Heart left ventricle (tissue), 16 donors: ENCODE data around the gene PEMT. TPM values are rescaled to one million over a fixed set of nuclear protein-coding genes. Genes with fewer than 3 reads are reported as not detected.
"Not testable (repeated sequence)": the region's sequence is repeated elsewhere in the genome, so short reads cannot be mapped to it uniquely, and the experiment has no call there.

Experiments
- ATAC-seq, 4 donors: fragments of 200-7000 bp; cut with Tn5 transposase; one replicate each; pipeline ENCODE4 v1.9.1; 2020 to 2022; ENCODE audit warnings: moderate library complexity in 4 of 4, mild to moderate bottlenecking in 3 of 4, moderate number of reproducible peaks in 1 of 4
- DNase-seq, 5 donors: peaks; one replicate each; pipeline ENCODE4 v3.0.0-alpha.2; 2020
- H3K27ac ChIP-seq, 12 donors: fragments of 200-600 bp; sonication (generic) in 4 of 12; one replicate each; pipeline versions ENCODE4 v1.5.0 to v1.8.0; 2016 to 2022; ENCODE audit warnings: mild to moderate bottlenecking in 2 of 12
- H3K27me3 ChIP-seq, 9 donors: fragments of 200-600 bp; sonication (generic) in 2 of 9; one replicate each; pipeline versions ENCODE4 v1.5.1 to v1.8.0; 2016 to 2022; ENCODE audit warnings: mild to moderate bottlenecking in 3 of 9
- H3K36me3 ChIP-seq, 9 donors: fragments of 200-600 bp; sonication (generic) in 2 of 9; one replicate each; pipeline versions ENCODE4 v1.5.0 to v1.8.0; 2018 to 2022; ENCODE audit warnings: mild to moderate bottlenecking in 2 of 9
- H3K4me1 ChIP-seq, 12 donors: fragments of 200-600 bp; sonication (generic) in 4 of 12; one replicate each; pipeline versions ENCODE4 v1.5.0 to v1.8.0; 2016 to 2022; ENCODE audit warnings: mild to moderate bottlenecking in 3 of 12
- H3K4me3 ChIP-seq, 12 donors: fragments of 200-600 bp; sonication (generic) in 4 of 12; one replicate each; pipeline versions ENCODE4 v1.5.0 to v1.8.0; 2017 to 2022; ENCODE audit warnings: mild to moderate bottlenecking in 9 of 12, moderate library complexity in 4 of 12
- H3K9me3 ChIP-seq, 12 donors: fragments of 200-600 bp; sonication (generic) in 4 of 12; one replicate each; pipeline versions ENCODE4 v1.5.0 to v1.8.0; 2016 to 2022; ENCODE audit warnings: mild to moderate bottlenecking in 1 of 12
- POLR2A ChIP-seq, 2 donors: fragments of 450-650 bp; IDR thresholded peaks; one replicate each; pipeline ENCODE4 v1.6.1; 2017; ENCODE audit warnings: antibody characterized with exemption in 2 of 2, mild to moderate bottlenecking in 2 of 2, moderate library complexity in 2 of 2
- WGBS, 4 donors: extraction: QIAGEN DNeasy Blood & Tissue Kit in 2 of 4; methylation state at CpG; one replicate each; pipeline versions ENCODE4 v1.1.5 to v1.1.7; 2013 to 2018; 5-methylcytosine and 5-hydroxymethylcytosine counted together
- intact Hi-C, 10 donors: fragments of 100-400 bp; cut with DNase I; formaldehyde crosslinking; loops; one replicate each; pipeline versions ENCODE4 v1.11.1 to v1.14.2; 2022
- polyA plus RNA-seq, 2 donors: library from polyadenylated mRNA; stranded (reverse); fragments of 200-250 nt; gene quantifications; one replicate each; pipeline ENCODE4 v1.2.3, GENCODE V29; 2013
- total RNA-seq, 9 donors: library from RNA; depleted of rRNA in 2 of 9; stranded (reverse); fragments of >200 nt in 2 of 9; fragmentation: NEBNext Ultra II Directional in 3 of 9; extraction: Animal tissue kit (Norgen Biotek cat#: 25700) in 3 of 9; gene quantifications; one replicate each; pipeline versions ENCODE4 v1.1.0 to v1.2.4, GENCODE V29; 2016 to 2023
- TF ChIP-seq, protein P1 (sequence below), 12 donors: fragments of 200-600 bp; sonication (generic) in 4 of 12; IDR thresholded peaks; one replicate each; pipeline versions ENCODE4 v1.5.0 to v1.8.0; 2018 to 2022; ENCODE audit warnings: antibody characterized with exemption in 12 of 12, mild to moderate bottlenecking in 5 of 12
- donor health status: ischemic (EF 13 %, LVEDD 7.1; RV severe dilation, severe dysfunction).
- donor health status: healthy with polysubstance abuse.
- donor health status: DM: no; HTN: yes; CAD: no.
- donor health status: DM: no; HTN: no; CAD: no.
- donor health status: ischemic (EF 25% LVEDD 6.9; RV normal size, moderate dysfunction).
- donor health status: ischemic (EF 25% LVEDD 5.7; RV mildly dilated, moderate dysfunction).
- donor health status: healthy.
- donor health status: DM: yes; HTN: yes; CAD: no.
- donor health status: ischemic (EF 35%, LVEDD 5.7; RV mildly dilated, moderate dysfunction).
- donor health status: nonischemic (EF 11% LVEDD 7.7; RV severe dilation, severe dysfunction).
- donor health status: DM: yes; HTN: yes; CAD: no.
- donor health status: PGD.
- donor health status: ischemic (EF 29% LVEDD 5.4; RV normal size, mild dysfunction).
- donor health status: nonischemic (EF 23%, LVEDD 6.1; RV moderate dilation, normal function).

Gene PEMT
- total and polyA plus RNA-seq, 11 donors = 15.7 to 42.2 (median 25.4) TPM

DNA sequence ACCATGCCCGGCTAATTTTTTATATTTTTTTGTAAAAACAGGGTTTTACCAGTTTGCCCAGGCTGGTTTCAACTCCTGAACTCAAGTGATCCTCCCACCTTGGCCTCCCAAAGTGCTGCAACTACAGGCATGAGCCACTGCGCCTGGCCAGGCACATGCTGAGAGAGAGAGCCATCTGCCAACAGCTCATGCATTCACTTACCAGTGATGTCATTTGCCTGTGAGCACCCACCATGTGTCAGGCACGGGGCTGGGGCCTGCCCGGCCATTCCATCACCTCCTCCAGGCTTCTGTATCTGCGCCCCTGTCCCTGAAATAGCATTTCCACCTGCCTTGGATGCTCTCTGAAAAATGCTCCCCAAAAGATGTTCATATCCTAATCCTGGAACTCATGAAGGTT is 43.6 kb upstream of the PEMT start:
- WGBS, 4 donors = 85 to 91% (median 90%) methylated on average over 5 of the region's 5 CpGs
- H3K36me3 ChIP-seq = no peaks in the 10 kb centered on the region
- H3K27me3 ChIP-seq = no peaks in the 10 kb centered on the region
- no peak overlapping the region for H3K4me3 ChIP-seq
- H3K27ac ChIP-seq = no peak overlapping the region
- H3K4me1 ChIP-seq = peaks cover 0 to 10% (median 0%) of the 10 kb centered on the region in 12 donors
- TF ChIP-seq, protein P1, sequence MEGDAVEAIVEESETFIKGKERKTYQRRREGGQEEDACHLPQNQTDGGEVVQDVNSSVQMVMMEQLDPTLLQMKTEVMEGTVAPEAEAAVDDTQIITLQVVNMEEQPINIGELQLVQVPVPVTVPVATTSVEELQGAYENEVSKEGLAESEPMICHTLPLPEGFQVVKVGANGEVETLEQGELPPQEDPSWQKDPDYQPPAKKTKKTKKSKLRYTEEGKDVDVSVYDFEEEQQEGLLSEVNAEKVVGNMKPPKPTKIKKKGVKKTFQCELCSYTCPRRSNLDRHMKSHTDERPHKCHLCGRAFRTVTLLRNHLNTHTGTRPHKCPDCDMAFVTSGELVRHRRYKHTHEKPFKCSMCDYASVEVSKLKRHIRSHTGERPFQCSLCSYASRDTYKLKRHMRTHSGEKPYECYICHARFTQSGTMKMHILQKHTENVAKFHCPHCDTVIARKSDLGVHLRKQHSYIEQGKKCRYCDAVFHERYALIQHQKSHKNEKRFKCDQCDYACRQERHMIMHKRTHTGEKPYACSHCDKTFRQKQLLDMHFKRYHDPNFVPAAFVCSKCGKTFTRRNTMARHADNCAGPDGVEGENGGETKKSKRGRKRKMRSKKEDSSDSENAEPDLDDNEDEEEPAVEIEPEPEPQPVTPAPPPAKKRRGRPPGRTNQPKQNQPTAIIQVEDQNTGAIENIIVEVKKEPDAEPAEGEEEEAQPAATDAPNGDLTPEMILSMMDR (IDR thresholded peaks at IDR 0.05) = no peak
- TF ChIP-seq POLR2A (IDR thresholded peaks at IDR 0.05) = no peak
- ATAC-seq (no peak), DNase-seq (no peak)
- H3K9me3 ChIP-seq = peaks cover 0 to 3% (median 0%) of the 10 kb centered on the region in 12 donors
- intact Hi-C loops = no loop called here

DNA sequence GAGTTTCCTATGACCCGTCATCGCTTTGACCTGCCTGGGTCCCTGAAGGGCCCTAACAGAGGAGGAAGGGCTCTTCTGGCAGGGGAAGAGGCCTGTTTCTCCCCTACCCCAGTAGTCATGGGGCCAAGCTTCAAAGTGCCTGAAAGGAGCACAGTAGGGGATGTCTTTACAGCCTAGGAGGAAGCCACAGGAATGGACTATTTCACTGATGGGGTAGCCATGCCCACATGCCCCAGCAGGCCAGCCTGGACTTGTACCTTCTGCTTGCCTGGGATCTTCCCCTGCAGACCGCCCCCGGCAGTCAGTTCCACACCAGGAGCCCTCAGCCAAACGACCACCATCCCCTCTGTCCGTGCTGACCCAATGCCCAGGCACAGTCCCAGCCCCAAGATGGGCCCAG is 41.8 kb upstream of the PEMT start:
- 88 to 94% (median 92%) methylated on average over 6 of the region's 6 CpGs for WGBS, 4 donors
- Histone ChIP-seq H3K36me3 (no peaks in the 10 kb centered on the region), H3K4me3 (no peak overlapping the region), H3K9me3 (peaks cover 0 to 3% (median 0%) of the 10 kb centered on the region in 12 donors), H3K27me3 (no peaks in the 10 kb centered on the region), H3K4me1 (peaks cover 0 to under 1% (median 0%) of the 10 kb centered on the region in 12 donors), H3K27ac (no peak overlapping the region)
- no peak for TF ChIP-seq POLR2A (IDR thresholded peaks at IDR 0.05)
- TF ChIP-seq, protein P1 (IDR thresholded peaks at IDR 0.05) = no peak
- ATAC-seq (no peak), DNase-seq (no peak)
- intact Hi-C loops = no loop called here

DNA sequence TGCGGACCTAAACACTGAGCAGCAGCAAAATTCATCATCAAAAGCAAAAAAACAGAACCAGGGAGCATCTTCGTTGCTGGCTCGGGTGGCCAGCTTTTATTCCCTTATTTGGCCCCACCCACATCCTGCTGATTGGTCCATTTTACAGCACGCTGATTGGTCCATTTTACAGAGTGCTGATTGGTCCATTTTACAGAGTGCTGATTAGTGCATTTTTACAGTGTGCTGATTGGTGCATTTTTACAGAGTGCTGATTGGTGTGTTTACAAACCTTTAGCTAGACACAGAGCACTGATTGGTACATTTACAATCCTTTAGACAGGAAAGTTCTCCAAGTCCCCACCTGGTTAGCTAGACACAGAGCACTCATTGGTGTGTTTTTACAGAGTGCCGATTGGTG is 41.2 kb upstream of the PEMT start:
- H3K9me3 ChIP-seq, DNase-seq, H3K36me3 ChIP-seq, H3K27ac ChIP-seq, intact Hi-C loops, H3K4me3 ChIP-seq, H3K4me1 ChIP-seq, H3K27me3 ChIP-seq, ATAC-seq: not testable (repeated sequence)
- 80 to 84% (median 82%) methylated on average over 5 of the region's 5 CpGs for WGBS, 4 donors

DNA sequence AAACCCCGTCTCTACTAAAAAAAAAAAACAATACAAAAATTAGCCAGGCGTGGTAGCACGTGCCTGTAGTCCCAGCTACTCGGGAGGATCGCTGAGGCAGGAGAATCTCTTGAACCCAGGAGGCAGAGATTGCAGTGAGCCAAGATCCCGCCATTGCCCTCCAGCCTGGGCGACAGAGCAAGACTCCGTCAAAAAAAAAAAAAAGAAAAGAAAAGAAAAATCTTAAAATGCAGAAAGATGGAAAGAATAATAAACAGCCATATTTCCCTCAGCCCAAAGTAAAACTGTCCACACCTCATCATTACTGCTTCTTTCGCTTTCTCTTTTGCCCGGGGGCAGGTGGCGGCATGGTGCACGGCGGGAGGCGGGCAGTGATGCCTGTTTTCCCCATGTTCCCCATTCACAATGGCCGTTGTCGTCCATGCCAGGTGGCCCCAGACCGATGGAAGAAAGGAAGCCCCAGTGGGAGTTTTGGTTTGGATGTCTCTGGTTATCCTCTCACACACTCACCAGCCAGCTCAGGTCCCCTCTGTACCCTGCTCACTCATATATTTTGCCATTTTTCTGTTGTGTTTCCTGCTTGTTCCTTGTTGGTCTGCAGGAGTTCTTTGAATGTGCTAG is 37.0 kb upstream of the PEMT start:
- TF ChIP-seq POLR2A (IDR thresholded peaks at IDR 0.05) = no peak
- TF ChIP-seq, protein P1 (IDR thresholded peaks at IDR 0.05) = no peak
- 68 to 74% (median 71%) methylated on average over 17 of the region's 17 CpGs for WGBS, 4 donors
- Histone ChIP-seq H3K27ac (no peak overlapping the region), H3K36me3 (no peaks in the 10 kb centered on the region), H3K27me3 (no peaks in the 10 kb centered on the region), H3K4me3 (peak overlapping the region in 1 of 12 donors; percentile 36), H3K9me3 (peaks cover 0 to 3% (median 0%) of the 10 kb centered on the region in 12 donors), H3K4me1 (no peaks in the 10 kb centered on the region)
- intact Hi-C loops = no loop called here
- ATAC-seq (no peak), DNase-seq (no peak)

DNA sequence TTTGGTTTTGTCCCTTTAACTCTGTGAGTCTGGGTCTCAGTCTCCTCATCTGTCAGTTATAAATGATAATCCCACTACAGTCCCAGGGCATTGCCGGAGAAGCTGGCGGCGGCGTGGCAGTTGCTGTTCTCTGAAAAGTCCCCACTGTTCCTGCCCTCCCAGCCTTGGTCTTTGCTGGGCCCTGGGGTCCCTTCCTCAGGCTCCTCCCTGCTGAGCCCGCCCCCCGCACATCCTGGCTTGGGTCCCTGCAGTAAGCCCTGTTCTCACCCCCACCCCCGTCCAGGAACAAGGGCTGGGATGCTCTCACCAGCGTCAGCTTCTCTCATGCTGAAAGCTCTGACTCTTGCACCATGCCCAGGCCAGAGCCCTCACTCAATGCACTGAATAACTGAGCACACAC is 35.3 kb upstream of the PEMT start:
- 77 to 79% (median 78%) methylated on average over 7 to 8 of the region's 8 CpGs for WGBS, 4 donors
- Histone ChIP-seq H3K4me1 (no peaks in the 10 kb centered on the region), H3K36me3 (no peaks in the 10 kb centered on the region), H3K27ac (no peak overlapping the region), H3K27me3 (no peaks in the 10 kb centered on the region), H3K4me3 (no peak overlapping the region), H3K9me3 (no peaks in the 10 kb centered on the region)
- TF ChIP-seq POLR2A (IDR thresholded peaks at IDR 0.05) = no peak
- TF ChIP-seq, protein P1 (IDR thresholded peaks at IDR 0.05) = no peak
- intact Hi-C loops = no loop called here
- DNase-seq = peak in 1 of 5 donors; percentile 12
- ATAC-seq = no peak
